C4-2B (cell line): ENCODE results near the gene IL17F.

ENCODE experiments used
- CTCF ChIP-seq: fragments of 450-650 bp; conservative IDR thresholded peaks from 2 replicates; pipeline ENCODE4 v1.5.1; 2017; ENCODE audit warnings: mild to moderate bottlenecking
- ZFX ChIP-seq: fragments of 450-650 bp; IDR thresholded peaks from 2 replicates; pipeline ENCODE4 v1.6.1; 2017

- no peak for TF ChIP-seq CTCF
- TF ChIP-seq ZFX, result no peak
These were observed 42.8 kb downstream of the IL17F start for GRCh38 chr6:52201493-52201892.
